ENCODE measurements around the gene IL16. TPM values are rescaled to one million over a fixed set of nuclear protein-coding genes. Genes with fewer than 3 reads are reported as not detected.
"Not testable (repeated sequence)": the region's sequence is repeated elsewhere in the genome, so short reads cannot be mapped to it uniquely, and the experiment has no call there.

Gene IL16
- total RNA-seq, 1 donor from 2014 or later = 0.05 TPM

GRCh38 chr15:81197255-81197630 is 564 bp downstream of the IL16 start:
- Mint-ChIP-seq H3K36me3 (ENCODE audit: low read depth) (no peaks in the 10 kb centered on the region), H3K4me1 (peaks cover 17% of the 10 kb centered on the region), H3K27ac (ENCODE audit: unreplicated experiment) (no peak overlapping the region), H3K9me3 (no peaks in the 10 kb centered on the region), H3K4me3 (no peak overlapping the region), H3K27me3 (ENCODE audit: low read depth) (no peaks in the 10 kb centered on the region)
- no peak for DNase-seq (ENCODE audit: low read depth, low spot score)
- TF ChIP-seq CTCF (conservative IDR thresholded peaks at IDR 0.05) = no peak

- no peak overlapping the region for H3K27ac Mint-ChIP-seq (ENCODE audit: unreplicated experiment)
These were observed 1.1 kb downstream of the IL16 start for GRCh38 chr15:81197688-81198281.

GRCh38 chr15:81199031-81199779 is 2.5 kb downstream of the IL16 start:
- H3K36me3 Mint-ChIP-seq (ENCODE audit: low read depth) = no peaks in the 10 kb centered on the region
- H3K27ac Mint-ChIP-seq (ENCODE audit: unreplicated experiment) = no peak overlapping the region
- DNase-seq (ENCODE audit: low read depth, low spot score) = no peak
- TF ChIP-seq CTCF (conservative IDR thresholded peaks at IDR 0.05) = no peak
- no peak overlapping the region for H3K4me3 Mint-ChIP-seq
- H3K9me3 Mint-ChIP-seq = no peaks in the 10 kb centered on the region
- H3K4me1 Mint-ChIP-seq = peaks cover 17% of the 10 kb centered on the region
- no peaks in the 10 kb centered on the region for H3K27me3 Mint-ChIP-seq (ENCODE audit: low read depth)

More at GRCh38 chr15:81197688-81198281, 1.1 kb downstream of the IL16 start:
- Mint-ChIP-seq H3K4me1 (peaks cover 17% of the 10 kb centered on the region), H3K36me3 (ENCODE audit: low read depth) (no peaks in the 10 kb centered on the region), H3K9me3 (no peaks in the 10 kb centered on the region), H3K27me3 (ENCODE audit: low read depth) (no peaks in the 10 kb centered on the region), H3K4me3 (no peak overlapping the region)
- no peak for DNase-seq (ENCODE audit: low read depth, low spot score)
- TF ChIP-seq CTCF (conservative IDR thresholded peaks at IDR 0.05) = no peak

GRCh38 chr15:81206018-81206417 is 9.3 kb downstream of the IL16 start:
- Mint-ChIP-seq H3K27ac (ENCODE audit: unreplicated experiment) (no peak overlapping the region), H3K4me3 (no peak overlapping the region), H3K27me3 (ENCODE audit: low read depth) (no peaks in the 10 kb centered on the region), H3K9me3 (peaks cover 8% of the 10 kb centered on the region), H3K36me3 (ENCODE audit: low read depth) (no peaks in the 10 kb centered on the region), H3K4me1 (no peaks in the 10 kb centered on the region)
- no peak for TF ChIP-seq CTCF (conservative IDR thresholded peaks at IDR 0.05)
- no peak for DNase-seq (ENCODE audit: low read depth, low spot score)

- not testable (repeated sequence) for H3K4me3 Mint-ChIP-seq; H3K27me3 Mint-ChIP-seq (ENCODE audit: low read depth); H3K4me1 Mint-ChIP-seq; H3K9me3 Mint-ChIP-seq; H3K36me3 Mint-ChIP-seq (ENCODE audit: low read depth); DNase-seq (ENCODE audit: low read depth, low spot score); H3K27ac Mint-ChIP-seq (ENCODE audit: unreplicated experiment)
These were observed 11.3 kb downstream of the IL16 start for GRCh38 chr15:81207987-81208386.

GRCh38 chr15:81209635-81210034 is 13.0 kb downstream of the IL16 start:
- peaks cover 3% of the 10 kb centered on the region for H3K36me3 Mint-ChIP-seq (ENCODE audit: low read depth)
- no peak overlapping the region for H3K4me3 Mint-ChIP-seq
- no peak for DNase-seq (ENCODE audit: low read depth, low spot score)
- H3K27ac Mint-ChIP-seq (ENCODE audit: unreplicated experiment) = no peak overlapping the region
- no peaks in the 10 kb centered on the region for H3K27me3 Mint-ChIP-seq (ENCODE audit: low read depth)
- H3K4me1 Mint-ChIP-seq = no peaks in the 10 kb centered on the region
- H3K9me3 Mint-ChIP-seq = peaks cover 11% of the 10 kb centered on the region
- no peak for TF ChIP-seq CTCF (conservative IDR thresholded peaks at IDR 0.05)

Measured in neural crest cell (in vitro differentiated cells).